ENCODE data around the gene SFI1. TPM values are rescaled to one million over a fixed set of nuclear protein-coding genes. Genes with fewer than 3 reads are reported as not detected.

Gene SFI1
- total RNA-seq, 2 experiments from 2014 or later = 281 to 291 TPM

- Mint-ChIP-seq H3K36me3 (ENCODE audit: low read depth) (peaks cover 24% of the 10 kb centered on the region), H3K4me3 (peak within 1 kb of the TSS; percentile 99), H3K27ac (peak within 1 kb of the TSS; percentile 98), H3K27me3 (no peaks in the 10 kb centered on the region), H3K4me1 (ENCODE audit: low read depth) (peaks cover 38% of the 10 kb centered on the region), H3K9me3 (no peaks in the 10 kb centered on the region)
- intact Hi-C loops (cut with DNase I, micrococcal nuclease) = loop anchor here (1.0 to 10.0 kb wide), 7 partner anchors 14 to 813 kb away; partner anchors contain the start of genes FBXO7 (in 2 of the 2), RFPL2 (in 1 of the 2) and RTCB (in 1 of the 2)
- no peak for TF ChIP-seq CTCF (IDR thresholded peaks at IDR 0.05)
- peak within 1 kb of the TSS; percentile 62 to 70 for H3K27ac ChIP-seq (ENCODE audit: low read depth in 1 of 2, low read length in 2 of 2)
- ATAC-seq (ENCODE audit: poor library complexity) (peak; percentile 90), DNase-seq (peak; percentile 92 to 99 (median 96))
- no peaks in the 10 kb centered on the region for H3K9me3 ChIP-seq (ENCODE audit: control insufficient read depth in 1 of 2, insufficient read depth in 1 of 2, low read length in 2 of 2)
- peaks cover 29% of the 10 kb centered on the region for H3K4me1 ChIP-seq (ENCODE audit: insufficient read depth, low read length)
- H3K36me3 ChIP-seq (ENCODE audit: insufficient read depth, low read length) = peaks cover 4% of the 10 kb centered on the region
- CTCF ChIA-PET = interaction anchor here (0.6 to 2.5 kb wide), 5 partner anchors 15 to 308 kb away, joined by 3 to 7 read pairs (median 3); partner anchors contain the start of gene PRR14L
- POLR2A ChIA-PET = interaction anchor here (0.6 to 2.6 kb wide), 24 partner anchors 8 to 561 kb away, joined by 3 to 75 read pairs (median 4); partner anchors contain the start of genes DEPDC5, PATZ1, PIK3IP1 and SFI1
- peak within 1 kb of the TSS; percentile 95 for H3K4me3 ChIP-seq (ENCODE audit: low read length)
- H3K27me3 ChIP-seq (ENCODE audit: control insufficient read depth in 1 of 2, insufficient read depth in 2 of 2, low read length in 2 of 2) = no peaks in the 10 kb centered on the region
Observed at GRCh38 chr22:31661851-31662667, 165.7 kb downstream of the SFI1 start, which contains the start of gene PISD. PISD (minus strand) TSS chr22:31662215; CDS start chr22:31662208, 7 bp downstream.

- H3K4me3 Mint-ChIP-seq = peak overlapping the region; percentile 99
- H3K9me3 ChIP-seq (ENCODE audit: control insufficient read depth in 1 of 2, insufficient read depth in 1 of 2, low read length in 2 of 2) = no peaks in the 10 kb centered on the region
- ATAC-seq (ENCODE audit: poor library complexity) (no peak), DNase-seq (no peak)
- no peaks in the 10 kb centered on the region for H3K27me3 Mint-ChIP-seq
- no peaks in the 10 kb centered on the region for H3K9me3 Mint-ChIP-seq
- peaks cover 24% of the 10 kb centered on the region for H3K36me3 Mint-ChIP-seq (ENCODE audit: low read depth)
- ChIA-PET CTCF (interaction anchor here (0.6 to 2.5 kb wide), 3 partner anchors 14 to 308 kb away, joined by 3 to 7 read pairs (median 6); no protein-coding TSS in a partner anchor), POLR2A (interaction anchor here (0.7 to 2.6 kb wide), 20 partner anchors 9 to 373 kb away, joined by 3 to 75 read pairs (median 6); partner anchors contain the start of genes DEPDC5, PATZ1, PIK3IP1 and SFI1)
- intact Hi-C loops (cut with DNase I, micrococcal nuclease) = loop anchor here (1.0 to 10.0 kb wide), 8 partner anchors 14 to 812 kb away; partner anchors contain the start of genes FBXO7 (in 2 of the 2), RFPL2 (in 1 of the 2), RTCB (in 1 of the 2) and YWHAH (in 1 of the 2)
- peak overlapping the region; percentile 62 to 65 for H3K27ac ChIP-seq (ENCODE audit: low read depth in 1 of 2, low read length in 2 of 2)
- no peaks in the 10 kb centered on the region for H3K27me3 ChIP-seq (ENCODE audit: control insufficient read depth in 1 of 2, insufficient read depth in 2 of 2, low read length in 2 of 2)
- peaks cover 29% of the 10 kb centered on the region for H3K4me1 ChIP-seq (ENCODE audit: insufficient read depth, low read length)
- peak overlapping the region; percentile 98 for H3K27ac Mint-ChIP-seq
- no peak for TF ChIP-seq CTCF (IDR thresholded peaks at IDR 0.05)
- peaks cover 4% of the 10 kb centered on the region for H3K36me3 ChIP-seq (ENCODE audit: insufficient read depth, low read length)
- peak overlapping the region; percentile 95 for H3K4me3 ChIP-seq (ENCODE audit: low read length)
- peaks cover 37% of the 10 kb centered on the region for H3K4me1 Mint-ChIP-seq (ENCODE audit: low read depth)
Observed at GRCh38 chr22:31662668-31663037, 166.3 kb downstream of the SFI1 start.

Small RNA genes lying within 50 kb of the gene (microRNA-seq; reads per million reads assigned to microRNA genes)
- not detected for gene MIR7109 (ENCODE audit: borderline microRNAs expressed, borderline replicate concordance)

Other genes starting within 250 kb of the SFI1 start
- gene PIK3IP1, start 204.0 kb upstream of the SFI1 start, total RNA-seq = 1,000 to 10,000 TPM; 1,063 to 1,072 TPM
- 10 to 100 TPM; 54.4 to 58.3 TPM for gene PATZ1, start 150.2 kb upstream of the SFI1 start, total RNA-seq
- gene DRG1, start 96.9 kb upstream of the SFI1 start, total RNA-seq = 10 to 100 TPM; 57.3 to 72.8 TPM
- 10 to 100 TPM in 1 of 2 experiments, 1 to 10 TPM in 1; 9.4 to 10.6 TPM for gene EIF4ENIF1, start 6.7 kb upstream of the SFI1 start, total RNA-seq
- gene PISD, start 165.7 kb downstream of the SFI1 start, total RNA-seq = 10 to 100 TPM; 23.4 to 25.3 TPM

Measured in CD4-positive, alpha-beta T cell (primary cell).